Mesenchymal stem cell (in vitro differentiated cells and primary cell): ENCODE measurements around the gene CRTC1.

ENCODE experiments used
- DNase-seq: peaks from one replicate; pipeline ENCODE4 v3.0.0-alpha.2; 2013
- H2AFZ ChIP-seq: one replicate; pipeline ENCODE4 v1.6.1; 2013; ENCODE audit warnings: low read depth, mild to moderate bottlenecking, control low read depth, inconsistent platforms, low read length, moderate library complexity
- H2AK5ac ChIP-seq: 2 replicates; pipeline ENCODE4 v1.6.1; 2013; ENCODE audit warnings: low read length, moderate library complexity, mild to moderate bottlenecking, inconsistent platforms; ENCODE audit not compliant: severe bottlenecking
- H2BK120ac ChIP-seq: one replicate; pipeline ENCODE4 v1.6.1; 2013; ENCODE audit warnings: low read depth, mild to moderate bottlenecking, inconsistent platforms, low read length, moderate library complexity
- H2BK12ac ChIP-seq, 2 experiments: one replicate each; pipeline ENCODE4 v1.6.1; 2013; ENCODE audit warnings: inconsistent platforms in 2 of 2, low read length in 2 of 2, mild to moderate bottlenecking in 2 of 2, moderate library complexity in 2 of 2, control low read depth in 1 of 2
- H2BK15ac ChIP-seq: one replicate; pipeline ENCODE4 v1.6.1; 2013; ENCODE audit warnings: mild to moderate bottlenecking, low read depth, inconsistent platforms; ENCODE audit not compliant: poor library complexity, severe bottlenecking
- H2BK5ac ChIP-seq: 2 replicates; pipeline ENCODE4 v1.6.1; 2013; ENCODE audit warnings: low read depth, mild to moderate bottlenecking, low read length, control low read depth, inconsistent platforms; ENCODE audit not compliant: poor library complexity, severe bottlenecking
- H3K14ac ChIP-seq, 2 experiments: one replicate each; pipeline ENCODE4 v1.6.1; 2013; ENCODE audit warnings: inconsistent platforms in 2 of 2, low read length in 2 of 2, control low read depth in 1 of 2, mild to moderate bottlenecking in 1 of 2, moderate library complexity in 1 of 2
- H3K18ac ChIP-seq, 2 experiments: one replicate each; pipeline ENCODE4 v1.6.1; 2013; ENCODE audit warnings: inconsistent platforms in 2 of 2, low read length in 2 of 2, control low read depth in 1 of 2, low read depth in 1 of 2, mild to moderate bottlenecking in 1 of 2
- H3K23ac ChIP-seq, 2 experiments: one replicate each; pipeline ENCODE4 v1.6.1; 2013; ENCODE audit warnings: inconsistent platforms in 2 of 2, low read length in 2 of 2, mild to moderate bottlenecking in 2 of 2, moderate library complexity in 2 of 2, control low read depth in 1 of 2
- H3K27ac ChIP-seq: 2 replicates; pipeline ENCODE4 v1.5.1; 2013; ENCODE audit warnings: mild to moderate bottlenecking, moderate library complexity, low read length, control low read depth, inconsistent platforms; ENCODE audit not compliant: poor library complexity, severe bottlenecking
- H3K27me3 ChIP-seq, 2 experiments: 2 replicates each; pipeline versions ENCODE4 v1.6.1 to v1.7.0; 2013; ENCODE audit warnings: low read length in 2 of 2, mild to moderate bottlenecking in 2 of 2, moderate library complexity in 2 of 2, control low read depth in 1 of 2, inconsistent platforms in 1 of 2; ENCODE audit not compliant: control insufficient read depth in 1 of 2, insufficient read depth in 1 of 2
- H3K36me3 ChIP-seq, 2 experiments: 2 replicates each; pipeline versions ENCODE4 v1.6.1 to v1.7.0; 2013; ENCODE audit warnings: low read length in 2 of 2, control low read depth in 1 of 2, inconsistent platforms in 1 of 2, low read depth in 1 of 2, mild to moderate bottlenecking in 1 of 2; ENCODE audit not compliant: insufficient read depth in 2 of 2, control insufficient read depth in 1 of 2
- H3K4ac ChIP-seq, 2 experiments: one replicate each; pipeline ENCODE4 v1.6.1; 2013; ENCODE audit warnings: inconsistent platforms in 2 of 2, low read length in 2 of 2, mild to moderate bottlenecking in 2 of 2, moderate library complexity in 2 of 2, control low read depth in 1 of 2, low read depth in 1 of 2
- H3K4me1 ChIP-seq: 2 replicates; pipeline ENCODE4 v1.6.1; 2013; ENCODE audit warnings: low read depth, low read length, control low read depth; ENCODE audit not compliant: control insufficient read depth, insufficient read depth
- H3K4me2 ChIP-seq: 2 replicates; pipeline ENCODE4 v1.6.1; 2013; ENCODE audit warnings: low read length, mild to moderate bottlenecking, inconsistent platforms; ENCODE audit not compliant: poor library complexity, severe bottlenecking
- H3K4me3 ChIP-seq, 2 experiments: 2 replicates each; pipeline versions ENCODE4 v1.5.1 to v1.7.0; 2013; ENCODE audit warnings: low read length in 2 of 2, mild to moderate bottlenecking in 2 of 2, control low read depth in 1 of 2, low read depth in 1 of 2; ENCODE audit not compliant: insufficient read depth in 1 of 2
- H3K79me1 ChIP-seq: replicated peaks from 2 replicates; pipeline ENCODE4 v1.6.1; 2013; ENCODE audit warnings: mild to moderate bottlenecking, control low read depth, low read length, inconsistent platforms; ENCODE audit not compliant: poor library complexity, severe bottlenecking
- H3K9ac ChIP-seq: 2 replicates; pipeline ENCODE4 v1.7.0; 2013; ENCODE audit warnings: mild to moderate bottlenecking, low read length, moderate library complexity
- H3K9me3 ChIP-seq: 2 replicates; pipeline ENCODE4 v1.7.0; 2013; ENCODE audit warnings: mild to moderate bottlenecking, low read length; ENCODE audit not compliant: control insufficient read depth
- H4K8ac ChIP-seq: one replicate; pipeline ENCODE4 v1.6.1; 2013; ENCODE audit warnings: inconsistent platforms, mild to moderate bottlenecking, low read length, moderate library complexity
- H4K91ac ChIP-seq: one replicate; pipeline ENCODE4 v1.6.1; 2013; ENCODE audit warnings: mild to moderate bottlenecking, low read length, inconsistent platforms
- WGBS: methylation state at CpG from one replicate; pipeline ENCODE4 v1.1.7; 2013; ENCODE audit warnings: mixed read lengths; 5-methylcytosine and 5-hydroxymethylcytosine counted together

The CRTC1 gene

GRCh38 chr19:18773682-18774081 is 90.2 kb downstream of the CRTC1 start:
- H3K27ac ChIP-seq = no peak overlapping the region
- 77% methylated on average over 9 of the region's 9 CpGs for WGBS
- H3K4me1 ChIP-seq = peaks cover 19% of the 10 kb centered on the region

GRCh38 chr19:18774107-18774506 is 90.6 kb downstream of the CRTC1 start:
- WGBS = 90% methylated on average over 11 of the region's 11 CpGs

More at GRCh38 chr19:18773682-18774081, 90.2 kb downstream of the CRTC1 start:
- Histone ChIP-seq H3K79me1 (no peaks in the 10 kb centered on the region), H2BK5ac (no peak overlapping the region), H3K36me3 (peaks cover 0 to 4% of the 10 kb centered on the region in 2 experiments), H4K91ac (no peak overlapping the region), H3K9ac (no peak overlapping the region), H2AK5ac (no peak overlapping the region), H3K4me3 (no peak overlapping the region), H2AFZ (no peak overlapping the region), H3K9me3 (no peaks in the 10 kb centered on the region), H3K4ac (no peak overlapping the region), H4K8ac (no peak overlapping the region), H2BK12ac (no peak overlapping the region), H3K4me2 (no peak overlapping the region), H2BK15ac (peak overlapping the region; percentile 50), H3K27me3 (peaks cover 0 to 11% of the 10 kb centered on the region in 2 experiments), H2BK120ac (no peak overlapping the region), H3K23ac (no peak overlapping the region), H3K14ac (no peak overlapping the region), H3K18ac (no peak overlapping the region)
- no peak for DNase-seq

GRCh38 chr19:18774782-18775444 is 91.4 kb downstream of the CRTC1 start:
- Histone ChIP-seq H3K4me3 (no peak overlapping the region), H3K79me1 (no peaks in the 10 kb centered on the region), H3K14ac (no peak overlapping the region), H3K23ac (no peak overlapping the region), H2BK15ac (no peak overlapping the region), H4K8ac (no peak overlapping the region), H3K27ac (no peak overlapping the region), H2AK5ac (no peak overlapping the region), H2BK5ac (no peak overlapping the region), H3K9ac (no peak overlapping the region), H3K4me2 (no peak overlapping the region), H2BK120ac (no peak overlapping the region), H3K18ac (no peak overlapping the region), H3K27me3 (peaks cover 0 to 15% of the 10 kb centered on the region in 2 experiments), H3K36me3 (peaks cover 0 to 4% of the 10 kb centered on the region in 2 experiments), H2BK12ac (no peak overlapping the region), H3K9me3 (no peaks in the 10 kb centered on the region), H4K91ac (no peak overlapping the region), H2AFZ (no peak overlapping the region), H3K4ac (no peak overlapping the region), H3K4me1 (peaks cover 19% of the 10 kb centered on the region)
- DNase-seq = no peak
- 94% methylated on average over 40 of the region's 40 CpGs for WGBS

More at GRCh38 chr19:18774107-18774506, 90.6 kb downstream of the CRTC1 start:
- Histone ChIP-seq H2AK5ac (no peak overlapping the region), H3K18ac (no peak overlapping the region), H3K36me3 (peaks cover 0 to 4% of the 10 kb centered on the region in 2 experiments), H3K4ac (no peak overlapping the region), H3K79me1 (no peaks in the 10 kb centered on the region), H2BK12ac (no peak overlapping the region), H2AFZ (no peak overlapping the region), H2BK15ac (no peak overlapping the region), H3K27me3 (peaks cover 0 to 14% of the 10 kb centered on the region in 2 experiments), H3K27ac (no peak overlapping the region), H3K9me3 (no peaks in the 10 kb centered on the region), H3K23ac (no peak overlapping the region), H2BK120ac (no peak overlapping the region), H4K91ac (no peak overlapping the region), H3K4me1 (peaks cover 19% of the 10 kb centered on the region), H3K4me3 (no peak overlapping the region), H3K9ac (no peak overlapping the region), H2BK5ac (no peak overlapping the region), H3K14ac (no peak overlapping the region), H3K4me2 (no peak overlapping the region), H4K8ac (no peak overlapping the region)
- DNase-seq = no peak

DNA sequence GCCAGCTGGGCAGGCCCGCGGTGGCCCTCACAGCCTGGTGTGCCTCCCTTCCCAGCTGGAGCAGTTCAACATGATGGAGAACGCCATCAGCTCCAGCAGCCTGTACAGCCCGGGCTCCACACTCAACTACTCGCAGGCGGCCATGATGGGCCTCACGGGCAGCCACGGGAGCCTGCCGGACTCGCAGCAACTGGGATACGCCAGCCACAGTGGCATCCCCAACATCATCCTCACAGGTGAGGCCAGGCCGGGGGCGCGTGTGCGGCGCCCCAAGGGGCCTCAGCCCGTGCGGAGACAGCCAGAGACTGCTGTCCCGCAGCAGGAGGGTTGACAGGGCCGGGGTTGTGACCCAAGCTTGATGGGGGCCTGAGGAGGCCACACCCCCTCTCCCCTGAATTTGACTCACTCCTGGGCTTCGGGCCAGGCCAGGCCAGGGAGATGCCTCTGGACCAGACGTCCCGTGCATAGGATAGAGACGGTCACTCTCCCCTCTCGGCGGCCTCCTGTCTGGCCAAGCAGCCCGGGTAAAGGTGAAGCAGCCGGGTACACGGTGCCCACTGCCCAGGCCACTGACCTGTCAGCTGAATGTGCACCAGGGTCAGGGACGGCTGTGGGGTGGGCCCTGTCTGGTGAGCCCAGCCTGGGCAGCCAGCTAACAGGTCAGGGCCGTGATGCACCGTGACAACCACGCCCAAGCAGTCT is 92.3 kb downstream of the CRTC1 start:
- H2BK5ac ChIP-seq = no peak overlapping the region
- WGBS = 91% methylated on average over 33 of the region's 33 CpGs
- H3K23ac ChIP-seq = no peak overlapping the region

More for the DNA sequence above, 92.3 kb downstream of the CRTC1 start:
- H3K18ac ChIP-seq = no peak overlapping the region
- peak overlapping the region; percentile 56 for H3K9ac ChIP-seq
- H3K4me3 ChIP-seq = no peak overlapping the region
- H4K91ac ChIP-seq = peak overlapping the region; percentile 12
- no peaks in the 10 kb centered on the region for H3K79me1 ChIP-seq
- peaks cover 0 to 4% of the 10 kb centered on the region in 2 experiments for H3K36me3 ChIP-seq
- DNase-seq = peak; percentile 28
- no peak overlapping the region for H3K4me2 ChIP-seq
- H2BK120ac ChIP-seq = no peak overlapping the region
- no peak overlapping the region for H4K8ac ChIP-seq
- peaks cover 0 to 15% of the 10 kb centered on the region in 2 experiments for H3K27me3 ChIP-seq
- no peaks in the 10 kb centered on the region for H3K9me3 ChIP-seq
- H2BK12ac ChIP-seq = no peak overlapping the region
- no peak overlapping the region for H3K27ac ChIP-seq
- H3K4ac ChIP-seq = no peak overlapping the region
- H3K14ac ChIP-seq = no peak overlapping the region
- H2AFZ ChIP-seq = no peak overlapping the region
- H2BK15ac ChIP-seq = peak overlapping the region; percentile 49
- no peak overlapping the region for H2AK5ac ChIP-seq
- peaks cover 19% of the 10 kb centered on the region for H3K4me1 ChIP-seq
